Measurements from ENCODE around the gene LRCH3.

The LRCH3 gene

GRCh38 chr3:197791113-197791891 lies at the start of gene LRCH3:
Gene LRCH3, plus strand, starts transcription at chr3:197791254. Its CDS starts 25 bp downstream, at chr3:197791279.
- TF ChIP-seq ZBTB7A (IDR thresholded peaks at IDR 0.05; ENCODE audit: low read depth): peak; percentile 99
- TF ChIP-seq, protein P1, sequence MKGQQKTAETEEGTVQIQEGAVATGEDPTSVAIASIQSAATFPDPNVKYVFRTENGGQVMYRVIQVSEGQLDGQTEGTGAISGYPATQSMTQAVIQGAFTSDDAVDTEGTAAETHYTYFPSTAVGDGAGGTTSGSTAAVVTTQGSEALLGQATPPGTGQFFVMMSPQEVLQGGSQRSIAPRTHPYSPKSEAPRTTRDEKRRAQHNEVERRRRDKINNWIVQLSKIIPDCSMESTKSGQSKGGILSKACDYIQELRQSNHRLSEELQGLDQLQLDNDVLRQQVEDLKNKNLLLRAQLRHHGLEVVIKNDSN (IDR thresholded peaks at IDR 0.05): peak; percentile 21; the same call in 1 of the 2 replicates
- peak; percentile 34; the same call in 1 of the 2 replicates for TF ChIP-seq NFIC (IDR thresholded peaks at IDR 0.05)
- peak; percentile 99 for TF ChIP-seq TAF1 (IDR thresholded peaks at IDR 0.05; ENCODE audit: low read depth)
- TF ChIP-seq EP300 (IDR thresholded peaks at IDR 0.05; ENCODE audit: borderline replicate concordance): peak; percentile 60
- TF ChIP-seq, protein P2, sequence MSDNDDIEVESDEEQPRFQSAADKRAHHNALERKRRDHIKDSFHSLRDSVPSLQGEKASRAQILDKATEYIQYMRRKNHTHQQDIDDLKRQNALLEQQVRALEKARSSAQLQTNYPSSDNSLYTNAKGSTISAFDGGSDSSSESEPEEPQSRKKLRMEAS (IDR thresholded peaks at IDR 0.05): peak; percentile 42
- TF ChIP-seq FOXM1 (IDR thresholded peaks at IDR 0.05; ENCODE audit: borderline replicate concordance, low read depth): no peak
- TF ChIP-seq TEAD4 (IDR thresholded peaks at IDR 0.05): no peak; the same call in 1 of the 2 replicates
- TF ChIP-seq RAD21 (IDR thresholded peaks at IDR 0.05; ENCODE audit: low read depth): no peak
- TF ChIP-seq, protein P3, sequence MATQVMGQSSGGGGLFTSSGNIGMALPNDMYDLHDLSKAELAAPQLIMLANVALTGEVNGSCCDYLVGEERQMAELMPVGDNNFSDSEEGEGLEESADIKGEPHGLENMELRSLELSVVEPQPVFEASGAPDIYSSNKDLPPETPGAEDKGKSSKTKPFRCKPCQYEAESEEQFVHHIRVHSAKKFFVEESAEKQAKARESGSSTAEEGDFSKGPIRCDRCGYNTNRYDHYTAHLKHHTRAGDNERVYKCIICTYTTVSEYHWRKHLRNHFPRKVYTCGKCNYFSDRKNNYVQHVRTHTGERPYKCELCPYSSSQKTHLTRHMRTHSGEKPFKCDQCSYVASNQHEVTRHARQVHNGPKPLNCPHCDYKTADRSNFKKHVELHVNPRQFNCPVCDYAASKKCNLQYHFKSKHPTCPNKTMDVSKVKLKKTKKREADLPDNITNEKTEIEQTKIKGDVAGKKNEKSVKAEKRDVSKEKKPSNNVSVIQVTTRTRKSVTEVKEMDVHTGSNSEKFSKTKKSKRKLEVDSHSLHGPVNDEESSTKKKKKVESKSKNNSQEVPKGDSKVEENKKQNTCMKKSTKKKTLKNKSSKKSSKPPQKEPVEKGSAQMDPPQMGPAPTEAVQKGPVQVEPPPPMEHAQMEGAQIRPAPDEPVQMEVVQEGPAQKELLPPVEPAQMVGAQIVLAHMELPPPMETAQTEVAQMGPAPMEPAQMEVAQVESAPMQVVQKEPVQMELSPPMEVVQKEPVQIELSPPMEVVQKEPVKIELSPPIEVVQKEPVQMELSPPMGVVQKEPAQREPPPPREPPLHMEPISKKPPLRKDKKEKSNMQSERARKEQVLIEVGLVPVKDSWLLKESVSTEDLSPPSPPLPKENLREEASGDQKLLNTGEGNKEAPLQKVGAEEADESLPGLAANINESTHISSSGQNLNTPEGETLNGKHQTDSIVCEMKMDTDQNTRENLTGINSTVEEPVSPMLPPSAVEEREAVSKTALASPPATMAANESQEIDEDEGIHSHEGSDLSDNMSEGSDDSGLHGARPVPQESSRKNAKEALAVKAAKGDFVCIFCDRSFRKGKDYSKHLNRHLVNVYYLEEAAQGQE (IDR thresholded peaks at IDR 0.05; ENCODE audit: low read depth): peak; percentile 46; the same call in 1 of the 2 replicates
- no peak for TF ChIP-seq CEBPB (IDR thresholded peaks at IDR 0.05)
- peak; percentile 98 for TF ChIP-seq YY1 (IDR thresholded peaks at IDR 0.05; ENCODE audit: low read depth)
- peak; percentile 63; the same call in 1 of the 2 replicates for TF ChIP-seq EGR1 (IDR thresholded peaks at IDR 0.05)
- peak; percentile 62; the same call in 1 of the 2 replicates for TF ChIP-seq TCF12 (IDR thresholded peaks at IDR 0.05; ENCODE audit: low read depth)

- TF ChIP-seq, protein P1 (IDR thresholded peaks at IDR 0.05): no peak
- no peak for TF ChIP-seq EGR1 (IDR thresholded peaks at IDR 0.05)
These were observed 48.3 kb upstream of the LRCH3 start for GRCh38 chr3:197742787-197743186.

DNA sequence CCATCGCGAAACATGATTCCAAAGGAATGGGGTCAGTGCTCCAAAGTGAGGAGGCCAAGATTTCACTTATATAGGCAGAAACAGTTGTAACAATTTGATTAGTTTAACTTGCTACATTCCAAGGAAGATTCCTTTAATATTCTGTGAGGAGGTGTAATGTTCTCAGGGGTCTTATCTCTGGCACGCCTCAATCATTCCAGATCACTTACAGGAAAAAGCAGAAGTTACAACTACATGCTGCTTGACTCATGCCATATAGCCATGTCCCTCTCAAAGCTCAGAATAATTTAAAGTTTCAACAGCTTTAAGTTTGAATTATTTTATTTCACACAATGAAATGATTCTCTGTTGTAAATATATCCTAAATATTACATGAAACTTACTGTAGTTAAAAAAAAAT lies 44.8 kb upstream of the LRCH3 start:
- TF ChIP-seq CREB1 (IDR thresholded peaks at IDR 0.05; ENCODE audit: low read depth) (no peak), RAD21 (IDR thresholded peaks at IDR 0.05; ENCODE audit: low read depth) (no peak), TCF12 (IDR thresholded peaks at IDR 0.05; ENCODE audit: low read depth) (no peak), EGR1 (IDR thresholded peaks at IDR 0.05) (no peak), FOXM1 (IDR thresholded peaks at IDR 0.05; ENCODE audit: borderline replicate concordance, low read depth) (no peak), ZBTB7A (IDR thresholded peaks at IDR 0.05; ENCODE audit: low read depth) (no peak), TEAD4 (IDR thresholded peaks at IDR 0.05) (no peak), CEBPB (IDR thresholded peaks at IDR 0.05) (no peak), YY1 (IDR thresholded peaks at IDR 0.05; ENCODE audit: low read depth) (no peak), TAF1 (IDR thresholded peaks at IDR 0.05; ENCODE audit: low read depth) (no peak)
- TF ChIP-seq, protein P3 (IDR thresholded peaks at IDR 0.05; ENCODE audit: low read depth): no peak

GRCh38 chr3:197746801-197747237 lies 44.2 kb upstream of the LRCH3 start:
- TF ChIP-seq TCF12 (IDR thresholded peaks at IDR 0.05; ENCODE audit: low read depth): no peak
- TF ChIP-seq, protein P2 (IDR thresholded peaks at IDR 0.05): no peak
- no peak for TF ChIP-seq CEBPB (IDR thresholded peaks at IDR 0.05)
- TF ChIP-seq, protein P3 (IDR thresholded peaks at IDR 0.05; ENCODE audit: low read depth): no peak
- no peak for TF ChIP-seq EGR1 (IDR thresholded peaks at IDR 0.05)
- TF ChIP-seq EP300 (IDR thresholded peaks at IDR 0.05; ENCODE audit: borderline replicate concordance): no peak
- no peak for TF ChIP-seq RAD21 (IDR thresholded peaks at IDR 0.05; ENCODE audit: low read depth)
- TF ChIP-seq, protein P1 (IDR thresholded peaks at IDR 0.05): no peak
- no peak for TF ChIP-seq CREB1 (IDR thresholded peaks at IDR 0.05; ENCODE audit: low read depth)
